HS-27A (cell line): Measurements from ENCODE around the gene IQGAP3.
"Not testable (repeated sequence)": the region's sequence is repeated elsewhere in the genome, so short reads cannot be mapped to it uniquely, and the experiment has no call there.

ENCODE experiments used
- DNase-seq: peaks from one replicate; pipeline ENCODE4 v3.0.0-alpha.2; 2012; ENCODE audit warnings: low read depth, missing footprints

The IQGAP3 gene

GRCh38 chr1:156592910-156593660, 20.7 kb upstream of the IQGAP3 start:
- DNase-seq: no peak

- DNase-seq: no peak
These were observed 20.0 kb upstream of the IQGAP3 start for GRCh38 chr1:156592158-156592909.

- DNase-seq: no peak
These were observed 19.2 kb upstream of the IQGAP3 start, which contains the start of gene NAXE for GRCh38 chr1:156591432-156592157. NAXE (plus strand) TSS chr1:156591776; CDS start chr1:156591805, 29 bp downstream.

GRCh38 chr1:156591181-156591431, 18.7 kb upstream of the IQGAP3 start:
- no peak for DNase-seq

GRCh38 chr1:156590326-156591180, 18.2 kb upstream of the IQGAP3 start:
- DNase-seq: no peak

- DNase-seq: no peak
These were observed 17.2 kb upstream of the IQGAP3 start for GRCh38 chr1:156589546-156589945.

GRCh38 chr1:156587927-156588326, 15.6 kb upstream of the IQGAP3 start:
- not testable (repeated sequence) for DNase-seq

GRCh38 chr1:156586892-156587477, 14.6 kb upstream of the IQGAP3 start:
- DNase-seq: no peak

GRCh38 chr1:156586323-156586722, 14.0 kb upstream of the IQGAP3 start:
- no peak for DNase-seq

GRCh38 chr1:156584813-156585212, 12.4 kb upstream of the IQGAP3 start:
- no peak for DNase-seq

- DNase-seq: no peak
These were observed 11.7 kb upstream of the IQGAP3 start for GRCh38 chr1:156583821-156584622.

- DNase-seq: no peak
These were observed 10.1 kb upstream of the IQGAP3 start for GRCh38 chr1:156582388-156583017.

GRCh38 chr1:156581661-156582387, 9.5 kb upstream of the IQGAP3 start:
- no peak for DNase-seq

- no peak for DNase-seq
These were observed 7.1 kb upstream of the IQGAP3 start, which contains the start of gene TTC24 for GRCh38 chr1:156579472-156579871. TTC24 (plus strand) TSS chr1:156579723; CDS start chr1:156581365, 1,642 bp downstream.

- no peak for DNase-seq
These were observed 5.7 kb upstream of the IQGAP3 start for GRCh38 chr1:156578055-156578454.

- DNase-seq: no peak
These were observed 5.2 kb upstream of the IQGAP3 start for GRCh38 chr1:156577550-156577949.

- DNase-seq: no peak
These were observed 1.8 kb upstream of the IQGAP3 start for GRCh38 chr1:156574039-156574633.

GRCh38 chr1:156572663-156573018, 276 bp upstream of the IQGAP3 start:
- no peak for DNase-seq

GRCh38 chr1:156571261-156571852, 1.0 kb downstream of the IQGAP3 start:
- no peak for DNase-seq
